HCT116 (cell line): ENCODE measurements around the gene PRR16.

Source experiments
- POLR2A ChIP-seq: IDR thresholded peaks from 2 replicates; pipeline ENCODE4 v1.7.0; 2011; ENCODE audit warnings: borderline replicate concordance; ENCODE audit not compliant: insufficient read depth, insufficient read length; ENCODE audit errors: extremely low read depth
- SIN3A ChIP-seq: IDR thresholded peaks from 2 replicates; pipeline ENCODE4 v1.6.1; 2012; ENCODE audit warnings: low read depth
- YY1 ChIP-seq: IDR thresholded peaks from 2 replicates; pipeline ENCODE4 v1.6.1; 2011; ENCODE audit warnings: low read length, low read depth, moderate library complexity, mild to moderate bottlenecking; ENCODE audit not compliant: insufficient replicate concordance; ENCODE audit errors: extremely low read depth
- TF ChIP-seq, protein P1 (sequence below), 3 experiments: fragments of 200-600 bp in 1 of 3; sonication (generic) in 1 of 3; IDR thresholded peaks in 2 of 3; conservative IDR thresholded peaks in 1 of 3; 2 replicates each; pipeline ENCODE4 v1.5.1; 2012 to 2017; ENCODE audit warnings: low read depth in 2 of 3, low read length in 2 of 3, antibody characterized with exemption in 1 of 3, borderline replicate concordance in 1 of 3, control low read depth in 1 of 3, mild to moderate bottlenecking in 1 of 3, mixed read lengths in 1 of 3, mixed run types in 1 of 3, moderate library complexity in 1 of 3; ENCODE audit not compliant: insufficient read depth in 1 of 3
- TF ChIP-seq, protein P2 (sequence below): IDR thresholded peaks from 2 replicates; pipeline ENCODE4 v1.6.1; 2012

DNA sequence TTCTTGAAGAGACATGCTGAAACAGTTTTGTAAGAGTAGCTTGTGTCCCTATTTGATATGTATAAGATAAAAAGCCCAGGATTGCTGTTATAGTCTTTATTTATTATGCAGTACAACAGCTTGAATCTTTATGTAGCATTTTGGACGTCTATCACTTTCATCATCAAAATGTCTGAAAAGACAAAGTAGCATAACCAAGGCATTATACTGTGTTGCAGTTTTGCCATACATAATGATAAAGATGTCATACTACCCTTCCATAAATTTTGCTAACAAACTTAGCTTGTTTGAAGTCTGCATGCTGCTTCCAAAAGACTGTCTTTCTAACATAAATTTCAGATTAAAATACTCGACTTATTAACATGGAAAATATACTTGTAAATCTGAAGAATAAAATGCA, 127.8 kb downstream of the PRR16 start:
- no peak for TF ChIP-seq POLR2A
- no peak for TF ChIP-seq SIN3A
- TF ChIP-seq, protein P1, sequence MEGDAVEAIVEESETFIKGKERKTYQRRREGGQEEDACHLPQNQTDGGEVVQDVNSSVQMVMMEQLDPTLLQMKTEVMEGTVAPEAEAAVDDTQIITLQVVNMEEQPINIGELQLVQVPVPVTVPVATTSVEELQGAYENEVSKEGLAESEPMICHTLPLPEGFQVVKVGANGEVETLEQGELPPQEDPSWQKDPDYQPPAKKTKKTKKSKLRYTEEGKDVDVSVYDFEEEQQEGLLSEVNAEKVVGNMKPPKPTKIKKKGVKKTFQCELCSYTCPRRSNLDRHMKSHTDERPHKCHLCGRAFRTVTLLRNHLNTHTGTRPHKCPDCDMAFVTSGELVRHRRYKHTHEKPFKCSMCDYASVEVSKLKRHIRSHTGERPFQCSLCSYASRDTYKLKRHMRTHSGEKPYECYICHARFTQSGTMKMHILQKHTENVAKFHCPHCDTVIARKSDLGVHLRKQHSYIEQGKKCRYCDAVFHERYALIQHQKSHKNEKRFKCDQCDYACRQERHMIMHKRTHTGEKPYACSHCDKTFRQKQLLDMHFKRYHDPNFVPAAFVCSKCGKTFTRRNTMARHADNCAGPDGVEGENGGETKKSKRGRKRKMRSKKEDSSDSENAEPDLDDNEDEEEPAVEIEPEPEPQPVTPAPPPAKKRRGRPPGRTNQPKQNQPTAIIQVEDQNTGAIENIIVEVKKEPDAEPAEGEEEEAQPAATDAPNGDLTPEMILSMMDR (IDR thresholded peaks at IDR 0.05 in 2 of 3, conservative IDR thresholded peaks at IDR 0.05 in 1 of 3; ENCODE audit: borderline replicate concordance in 1 of 3, insufficient read depth in 1 of 3, low read depth in 2 of 3, low read length in 2 of 3), result no peak
- TF ChIP-seq, protein P2, sequence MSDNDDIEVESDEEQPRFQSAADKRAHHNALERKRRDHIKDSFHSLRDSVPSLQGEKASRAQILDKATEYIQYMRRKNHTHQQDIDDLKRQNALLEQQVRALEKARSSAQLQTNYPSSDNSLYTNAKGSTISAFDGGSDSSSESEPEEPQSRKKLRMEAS, result no peak
- no peak for TF ChIP-seq YY1
